Measurements from ENCODE around the gene LAMA5.

DNA sequence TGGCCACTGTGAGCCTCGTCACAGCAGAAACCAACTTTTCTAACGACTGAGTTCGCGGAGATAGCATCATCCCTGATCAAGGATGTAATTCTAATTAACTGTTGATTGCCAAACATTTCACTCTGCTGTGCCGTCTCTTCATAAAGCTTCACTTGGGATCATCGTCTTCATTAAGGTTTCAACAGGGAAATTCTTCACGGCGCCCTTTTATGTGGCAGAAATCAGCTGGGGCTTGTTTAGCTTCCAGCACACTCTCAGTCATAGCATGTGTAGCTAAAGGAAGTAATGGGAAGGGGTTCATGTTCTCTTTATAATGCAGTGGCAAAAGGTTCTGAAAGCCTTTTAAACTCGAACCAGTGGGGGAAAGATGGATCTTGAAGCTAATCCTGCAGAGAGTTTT is 73.2 kb downstream of the LAMA5 start:
- TF ChIP-seq TAF1 (IDR thresholded peaks at IDR 0.05; ENCODE audit: low read depth): no peak
- no peak for TF ChIP-seq CREB1 (IDR thresholded peaks at IDR 0.05; ENCODE audit: low read depth)
- TF ChIP-seq, protein P1, sequence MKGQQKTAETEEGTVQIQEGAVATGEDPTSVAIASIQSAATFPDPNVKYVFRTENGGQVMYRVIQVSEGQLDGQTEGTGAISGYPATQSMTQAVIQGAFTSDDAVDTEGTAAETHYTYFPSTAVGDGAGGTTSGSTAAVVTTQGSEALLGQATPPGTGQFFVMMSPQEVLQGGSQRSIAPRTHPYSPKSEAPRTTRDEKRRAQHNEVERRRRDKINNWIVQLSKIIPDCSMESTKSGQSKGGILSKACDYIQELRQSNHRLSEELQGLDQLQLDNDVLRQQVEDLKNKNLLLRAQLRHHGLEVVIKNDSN (IDR thresholded peaks at IDR 0.05): no peak
- TF ChIP-seq YY1 (IDR thresholded peaks at IDR 0.05; ENCODE audit: low read depth): no peak
- TF ChIP-seq EGR1 (IDR thresholded peaks at IDR 0.05): no peak
- no peak for TF ChIP-seq FOXM1 (IDR thresholded peaks at IDR 0.05; ENCODE audit: borderline replicate concordance, low read depth)
- TF ChIP-seq, protein P2, sequence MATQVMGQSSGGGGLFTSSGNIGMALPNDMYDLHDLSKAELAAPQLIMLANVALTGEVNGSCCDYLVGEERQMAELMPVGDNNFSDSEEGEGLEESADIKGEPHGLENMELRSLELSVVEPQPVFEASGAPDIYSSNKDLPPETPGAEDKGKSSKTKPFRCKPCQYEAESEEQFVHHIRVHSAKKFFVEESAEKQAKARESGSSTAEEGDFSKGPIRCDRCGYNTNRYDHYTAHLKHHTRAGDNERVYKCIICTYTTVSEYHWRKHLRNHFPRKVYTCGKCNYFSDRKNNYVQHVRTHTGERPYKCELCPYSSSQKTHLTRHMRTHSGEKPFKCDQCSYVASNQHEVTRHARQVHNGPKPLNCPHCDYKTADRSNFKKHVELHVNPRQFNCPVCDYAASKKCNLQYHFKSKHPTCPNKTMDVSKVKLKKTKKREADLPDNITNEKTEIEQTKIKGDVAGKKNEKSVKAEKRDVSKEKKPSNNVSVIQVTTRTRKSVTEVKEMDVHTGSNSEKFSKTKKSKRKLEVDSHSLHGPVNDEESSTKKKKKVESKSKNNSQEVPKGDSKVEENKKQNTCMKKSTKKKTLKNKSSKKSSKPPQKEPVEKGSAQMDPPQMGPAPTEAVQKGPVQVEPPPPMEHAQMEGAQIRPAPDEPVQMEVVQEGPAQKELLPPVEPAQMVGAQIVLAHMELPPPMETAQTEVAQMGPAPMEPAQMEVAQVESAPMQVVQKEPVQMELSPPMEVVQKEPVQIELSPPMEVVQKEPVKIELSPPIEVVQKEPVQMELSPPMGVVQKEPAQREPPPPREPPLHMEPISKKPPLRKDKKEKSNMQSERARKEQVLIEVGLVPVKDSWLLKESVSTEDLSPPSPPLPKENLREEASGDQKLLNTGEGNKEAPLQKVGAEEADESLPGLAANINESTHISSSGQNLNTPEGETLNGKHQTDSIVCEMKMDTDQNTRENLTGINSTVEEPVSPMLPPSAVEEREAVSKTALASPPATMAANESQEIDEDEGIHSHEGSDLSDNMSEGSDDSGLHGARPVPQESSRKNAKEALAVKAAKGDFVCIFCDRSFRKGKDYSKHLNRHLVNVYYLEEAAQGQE (IDR thresholded peaks at IDR 0.05; ENCODE audit: low read depth): no peak
- TF ChIP-seq, protein P3, sequence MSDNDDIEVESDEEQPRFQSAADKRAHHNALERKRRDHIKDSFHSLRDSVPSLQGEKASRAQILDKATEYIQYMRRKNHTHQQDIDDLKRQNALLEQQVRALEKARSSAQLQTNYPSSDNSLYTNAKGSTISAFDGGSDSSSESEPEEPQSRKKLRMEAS (IDR thresholded peaks at IDR 0.05): no peak
- no peak for TF ChIP-seq EP300 (IDR thresholded peaks at IDR 0.05; ENCODE audit: borderline replicate concordance)
- TF ChIP-seq NFIC (IDR thresholded peaks at IDR 0.05): no peak
- TF ChIP-seq CEBPB (IDR thresholded peaks at IDR 0.05): no peak
- TF ChIP-seq TEAD4 (IDR thresholded peaks at IDR 0.05): no peak
- TF ChIP-seq RAD21 (IDR thresholded peaks at IDR 0.05; ENCODE audit: low read depth): no peak
